Mesothelial cell of epicardium (in vitro differentiated cells): ENCODE results near the gene DAPK1. TPM values are rescaled to one million over a fixed set of nuclear protein-coding genes. Genes with fewer than 3 reads are reported as not detected.

Source experiments
- DNase-seq, 2 experiments: peaks; one replicate each; pipeline ENCODE4 v3.0.0; 2021; ENCODE audit warnings: low spot score in 2 of 2; ENCODE audit not compliant: unreplicated experiment in 2 of 2
- H3K27ac Mint-ChIP-seq: 2 replicates; pipeline ENCODE4 v1.8.0; 2021; ENCODE audit warnings: mixed read lengths
- H3K27me3 Mint-ChIP-seq: 2 replicates; pipeline ENCODE4 v1.8.0; 2021; ENCODE audit warnings: low read depth, mixed read lengths
- H3K36me3 Mint-ChIP-seq: 2 replicates; pipeline ENCODE4 v1.8.0; 2021; ENCODE audit warnings: mixed read lengths
- H3K4me1 Mint-ChIP-seq: 2 replicates; pipeline ENCODE4 v1.8.0; 2021; ENCODE audit warnings: mixed read lengths
- H3K4me3 Mint-ChIP-seq: 2 replicates; pipeline ENCODE4 v1.8.0; 2021; ENCODE audit warnings: mild to moderate bottlenecking, moderate library complexity, mixed read lengths
- H3K9me3 Mint-ChIP-seq: 2 replicates; pipeline ENCODE4 v1.8.0; 2021; ENCODE audit warnings: mixed read lengths
- CTCF ChIP-seq: fragments of 200-600 bp; sonication (generic); IDR thresholded peaks from one replicate; pipeline ENCODE4 v1.5.0; 2021; ENCODE audit warnings: antibody characterized with exemption; ENCODE audit not compliant: unreplicated experiment
- total RNA-seq: library from RNA; stranded (reverse); gene quantifications from 3 replicates; pipeline ENCODE4 v1.2.1, GENCODE V29; 2021

DAPK1 gene
- total RNA-seq, 1 donor from 2014 or later = 239 TPM

DNA sequence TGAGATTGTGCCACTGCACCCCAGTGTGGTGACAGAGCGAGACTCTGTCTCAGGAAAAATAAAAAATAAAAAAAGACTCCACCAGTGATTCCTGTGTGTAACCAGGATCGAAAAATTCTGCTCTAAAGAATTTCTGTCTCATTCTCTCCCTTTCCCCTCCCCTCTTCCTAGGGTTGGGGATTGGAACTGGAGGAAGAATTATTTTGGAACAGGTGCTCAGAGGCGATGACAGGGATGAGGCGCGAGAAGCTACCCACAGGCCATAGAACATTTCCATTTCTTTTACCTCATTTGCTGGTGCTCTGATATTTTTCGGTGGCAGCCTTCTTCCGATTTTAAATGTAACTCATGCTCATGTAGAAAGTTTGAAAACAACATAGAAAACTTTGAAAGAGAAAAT lies 80.1 kb downstream of the DAPK1 start:
- peak overlapping the region; percentile 20 for H3K4me3 Mint-ChIP-seq
- no peak for DNase-seq
- H3K4me1 Mint-ChIP-seq = peaks cover 79% of the 10 kb centered on the region
- H3K27ac Mint-ChIP-seq = peak overlapping the region; percentile 91
- no peaks in the 10 kb centered on the region for H3K27me3 Mint-ChIP-seq
- no peaks in the 10 kb centered on the region for H3K36me3 Mint-ChIP-seq
- H3K9me3 Mint-ChIP-seq = no peaks in the 10 kb centered on the region
- no peak for TF ChIP-seq CTCF

- H3K4me1 Mint-ChIP-seq = peaks cover 84% of the 10 kb centered on the region
- no peak for TF ChIP-seq CTCF
- peak overlapping the region; percentile 91 for H3K27ac Mint-ChIP-seq
- no peaks in the 10 kb centered on the region for H3K36me3 Mint-ChIP-seq
- H3K4me3 Mint-ChIP-seq = no peak overlapping the region
- no peaks in the 10 kb centered on the region for H3K9me3 Mint-ChIP-seq
- no peak for DNase-seq
- H3K27me3 Mint-ChIP-seq = no peaks in the 10 kb centered on the region
Measured at GRCh38 chr9:87578625-87579024, 81.0 kb downstream of the DAPK1 start.

DNA sequence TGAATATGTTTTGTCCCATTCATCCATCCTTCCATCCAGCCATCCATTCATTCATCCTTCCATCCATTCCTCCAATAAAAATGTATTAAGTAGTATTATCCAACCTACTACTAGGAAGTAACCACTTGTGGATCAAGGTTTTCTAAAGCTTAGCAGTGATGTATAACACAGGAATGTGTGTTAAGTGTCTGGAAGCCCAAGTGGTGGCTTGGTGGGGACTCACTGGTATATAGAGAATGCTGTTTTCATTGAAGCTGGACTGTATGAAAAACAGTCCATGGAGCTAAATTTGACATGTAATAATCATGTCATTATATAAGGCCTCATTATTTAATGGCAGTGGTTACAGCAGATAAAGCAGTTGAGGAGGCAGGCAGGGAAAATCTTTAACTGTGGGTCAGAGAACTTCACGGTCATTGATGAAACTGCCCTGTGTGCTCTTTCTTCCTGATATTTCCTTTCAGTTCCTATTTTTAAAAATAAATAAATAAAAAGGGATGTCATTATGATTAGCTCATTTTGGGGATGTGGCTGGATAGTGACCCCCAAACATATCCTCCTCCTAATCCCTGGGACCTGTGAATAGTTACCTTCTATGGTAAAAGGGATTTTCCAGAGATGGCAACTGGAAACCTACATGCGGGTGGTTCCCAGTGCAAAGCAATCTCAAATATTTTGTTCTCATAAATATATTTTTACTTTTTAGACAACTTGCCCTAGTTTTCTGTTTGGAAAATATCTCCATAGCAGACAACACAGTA lies 82.3 kb downstream of the DAPK1 start:
- Mint-ChIP-seq H3K27ac (peak overlapping the region; percentile 93), H3K4me1 (peaks cover 82% of the 10 kb centered on the region)
- no peak for DNase-seq

GRCh38 chr9:87580941-87581438 lies 83.3 kb downstream of the DAPK1 start:
- H3K27ac Mint-ChIP-seq = peak overlapping the region; percentile 93
- peaks cover 4% of the 10 kb centered on the region for H3K9me3 Mint-ChIP-seq
- H3K4me1 Mint-ChIP-seq = peaks cover 83% of the 10 kb centered on the region
- H3K27me3 Mint-ChIP-seq = no peaks in the 10 kb centered on the region
- H3K4me3 Mint-ChIP-seq = no peak overlapping the region
- no peak for TF ChIP-seq CTCF
- peaks cover 2% of the 10 kb centered on the region for H3K36me3 Mint-ChIP-seq
- no peak for DNase-seq

More for the DNA sequence above, 82.3 kb downstream of the DAPK1 start:
- peaks cover 2% of the 10 kb centered on the region for H3K36me3 Mint-ChIP-seq
- H3K27me3 Mint-ChIP-seq = no peaks in the 10 kb centered on the region
- no peak overlapping the region for H3K4me3 Mint-ChIP-seq
- TF ChIP-seq CTCF = no peak
- peaks cover 4% of the 10 kb centered on the region for H3K9me3 Mint-ChIP-seq

DNA sequence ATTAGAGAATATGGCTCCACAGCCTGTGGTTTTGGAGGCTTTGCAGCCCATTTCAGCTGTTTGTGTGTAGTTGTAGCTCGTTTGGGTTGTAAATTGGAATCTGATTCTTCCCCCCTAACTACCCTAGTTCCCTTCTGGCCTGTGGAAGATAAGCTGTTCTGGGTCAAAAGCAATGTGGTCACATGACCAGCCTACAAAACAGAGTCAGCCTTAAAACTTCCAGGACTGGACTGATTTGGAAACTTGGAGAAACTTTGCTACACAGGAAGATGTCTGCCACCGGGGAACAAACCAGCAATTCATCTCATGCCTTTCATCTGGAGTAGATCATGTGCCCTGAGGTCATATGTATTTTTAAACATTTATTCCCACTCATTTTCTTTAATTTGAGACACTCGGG lies 83.8 kb downstream of the DAPK1 start:
- H3K36me3 Mint-ChIP-seq = peaks cover 2% of the 10 kb centered on the region
- peaks cover 80% of the 10 kb centered on the region for H3K4me1 Mint-ChIP-seq
- TF ChIP-seq CTCF = no peak
- H3K27me3 Mint-ChIP-seq = no peaks in the 10 kb centered on the region
- peak overlapping the region; percentile 99 for H3K27ac Mint-ChIP-seq
- no peak for DNase-seq
- peaks cover 4% of the 10 kb centered on the region for H3K9me3 Mint-ChIP-seq
- no peak overlapping the region for H3K4me3 Mint-ChIP-seq
